PC-9 (cell line): ENCODE data around the gene ALG1.
"Not testable (repeated sequence)": the region's sequence is repeated elsewhere in the genome, so short reads cannot be mapped to it uniquely, and the experiment has no call there.

Experiments used
- CTCF ChIP-seq: fragments of 200-600 bp; sonication (generic); conservative IDR thresholded peaks from 2 replicates; pipeline ENCODE4 v1.6.1; 2017; ENCODE audit warnings: mixed run types, antibody characterized with exemption, mild to moderate bottlenecking, moderate library complexity
- EZH2 ChIP-seq: fragments of 200-600 bp; sonication (generic); IDR thresholded peaks from 2 replicates; pipeline ENCODE4 v1.8.0; 2017; ENCODE audit warnings: antibody characterized with exemption, low read depth

DNA sequence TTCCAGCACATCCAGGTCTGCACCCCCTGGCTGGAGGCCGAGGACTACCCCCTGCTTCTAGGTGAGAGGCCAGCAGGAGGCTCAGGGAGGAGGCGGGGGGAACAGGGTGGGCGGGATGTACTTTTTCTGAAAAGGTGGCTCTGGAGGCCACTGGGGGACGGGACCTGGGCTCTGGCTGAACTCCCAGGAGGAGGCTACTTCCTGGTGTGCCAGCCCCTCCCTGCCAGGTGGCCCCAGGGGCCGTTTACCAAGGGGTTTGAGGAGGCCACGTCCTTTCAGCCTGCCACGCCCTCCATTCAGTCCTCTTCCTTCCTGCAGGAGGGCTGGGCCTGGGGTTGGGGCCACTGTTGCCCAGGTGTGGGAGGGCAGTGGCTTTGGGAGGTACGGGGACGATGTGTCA, 9.4 kb downstream of the ALG1 start:
- not testable (repeated sequence) for TF ChIP-seq CTCF, EZH2
